HL-60 (cell line): Measurements from ENCODE around the gene LEKR1.

Experiments
- DNase-seq, 2 experiments: peaks; one replicate each; pipeline ENCODE4 v3.0.0-alpha.2; 2010 to 2020; ENCODE audit warnings: low read depth in 1 of 2, low spot score in 1 of 2
- H3K27ac ChIP-seq: fragments of 250-450 bp; sonication (Bioruptor Pico); replicated peaks from 2 replicates; pipeline ENCODE4 v1.5.1; 2020; ENCODE audit warnings: mild to moderate bottlenecking, moderate library complexity
- H3K27me3 ChIP-seq: fragments of 250-450 bp; sonication (Bioruptor Pico); 2 replicates; pipeline ENCODE4 v1.5.1; 2021; ENCODE audit warnings: mild to moderate bottlenecking, moderate library complexity; ENCODE audit not compliant: insufficient read depth, poor library complexity, severe bottlenecking
- H3K4me3 ChIP-seq: replicated peaks from 2 replicates; pipeline ENCODE4 v1.5.1; 2011; ENCODE audit warnings: mild to moderate bottlenecking, control low read depth, low read length; ENCODE audit not compliant: insufficient read depth
- CTCF ChIP-seq: IDR thresholded peaks from one replicate; pipeline ENCODE4 v1.5.1; 2011; ENCODE audit warnings: low read length, control low read depth, inconsistent platforms; ENCODE audit not compliant: insufficient read depth
- GABPA ChIP-seq: IDR thresholded peaks from 2 replicates; pipeline ENCODE4 v1.6.1; 2012; ENCODE audit warnings: low read depth
- POLR2AphosphoS5 ChIP-seq: IDR thresholded peaks from 2 replicates; pipeline ENCODE4 v1.6.1; 2012; ENCODE audit warnings: low read depth
- REST ChIP-seq: IDR thresholded peaks from 2 replicates; pipeline ENCODE4 v1.6.1; 2012; ENCODE audit warnings: low read depth; ENCODE audit not compliant: insufficient replicate concordance
- SPI1 ChIP-seq: IDR thresholded peaks from 2 replicates; pipeline ENCODE4 v1.6.1; 2012; ENCODE audit warnings: low read depth, mild to moderate bottlenecking, borderline replicate concordance

LEKR1 gene

GRCh38 chr3:156948402-156949210 lies 122.5 kb downstream of the LEKR1 start:
- DNase-seq: no peak
- Histone ChIP-seq H3K27ac (no peak overlapping the region), H3K4me3 (no peak overlapping the region), H3K27me3 (no peaks in the 10 kb centered on the region)
- TF ChIP-seq REST: no peak
- no peak for TF ChIP-seq GABPA
- TF ChIP-seq SPI1: no peak
- TF ChIP-seq CTCF: no peak
- TF ChIP-seq POLR2AphosphoS5: no peak

GRCh38 chr3:156952011-156952410 lies 125.9 kb downstream of the LEKR1 start:
- TF ChIP-seq GABPA: no peak
- no peak for TF ChIP-seq SPI1
- no peak for TF ChIP-seq REST
- H3K27ac ChIP-seq: no peak overlapping the region
- DNase-seq: no peak
- no peaks in the 10 kb centered on the region for H3K27me3 ChIP-seq
- no peak overlapping the region for H3K4me3 ChIP-seq

- TF ChIP-seq GABPA (no peak), CTCF (no peak), REST (no peak), POLR2AphosphoS5 (no peak), SPI1 (no peak)
- no peak overlapping the region for H3K27ac ChIP-seq
Measured at GRCh38 chr3:156957715-156958114, 131.6 kb downstream of the LEKR1 start.

More at GRCh38 chr3:156957715-156958114, 131.6 kb downstream of the LEKR1 start:
- no peak overlapping the region for H3K4me3 ChIP-seq
- no peak for DNase-seq
- H3K27me3 ChIP-seq: no peaks in the 10 kb centered on the region
